Activated T-cell treated with anti-CD3 and anti-CD28 coated beads, Interleukin-2, amount 50 U/mL, for 24 hours (primary cell): ENCODE results near the gene CPA1.
A peak's percentile ranks its signal among the peaks of the same experiment; 100 is the strongest.
"Not testable (repeated sequence)": the region's sequence is repeated elsewhere in the genome, so short reads cannot be mapped to it uniquely, and the experiment has no call there.

Experiments
- DNase-seq: peaks from one replicate; pipeline ENCODE4 v3.0.0-alpha.2; 2020
- H3K27ac Mint-ChIP-seq: 2 replicates; pipeline ENCODE4 v1.8.0; 2020; ENCODE audit warnings: mild to moderate bottlenecking, mixed read lengths
- H3K27me3 Mint-ChIP-seq: 2 replicates; pipeline ENCODE4 v1.8.0; 2020; ENCODE audit warnings: mixed read lengths
- H3K36me3 Mint-ChIP-seq: 2 replicates; pipeline ENCODE4 v1.8.0; 2020; ENCODE audit warnings: low read depth, mixed read lengths
- H3K4me1 Mint-ChIP-seq: 2 replicates; pipeline ENCODE4 v1.8.0; 2020; ENCODE audit warnings: low read depth, mixed read lengths
- H3K4me3 Mint-ChIP-seq: 2 replicates; pipeline ENCODE4 v1.8.0; 2020; ENCODE audit warnings: mild to moderate bottlenecking, moderate library complexity, mixed read lengths
- H3K9me3 Mint-ChIP-seq: 2 replicates; pipeline ENCODE4 v1.8.0; 2020; ENCODE audit warnings: mixed read lengths

CPA1 gene

DNA sequence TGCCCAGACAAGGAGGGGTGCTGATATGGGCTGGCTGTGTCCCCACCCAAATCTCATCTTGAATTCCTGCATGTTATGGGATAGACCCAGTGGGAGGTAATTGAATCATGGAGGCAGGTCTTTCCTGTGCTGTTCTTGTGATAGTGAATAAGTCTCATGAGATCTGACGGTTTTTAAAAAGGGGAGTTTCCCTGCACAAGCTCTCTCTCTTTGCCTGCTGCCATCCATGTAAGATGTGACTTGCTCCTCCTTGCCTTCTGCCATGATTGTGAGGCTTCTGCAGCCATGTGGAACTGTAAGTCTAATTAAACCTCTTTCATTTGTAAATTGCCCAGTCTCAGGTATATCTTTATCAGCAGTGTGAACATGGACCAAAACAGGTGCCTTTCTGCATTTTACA is 3.8 kb upstream of the CPA1 start:
- not testable (repeated sequence) for H3K4me3 Mint-ChIP-seq, H3K4me1 Mint-ChIP-seq, H3K27ac Mint-ChIP-seq, H3K27me3 Mint-ChIP-seq, DNase-seq, H3K36me3 Mint-ChIP-seq
- peaks cover 10% of the 10 kb centered on the region for H3K9me3 Mint-ChIP-seq

DNA sequence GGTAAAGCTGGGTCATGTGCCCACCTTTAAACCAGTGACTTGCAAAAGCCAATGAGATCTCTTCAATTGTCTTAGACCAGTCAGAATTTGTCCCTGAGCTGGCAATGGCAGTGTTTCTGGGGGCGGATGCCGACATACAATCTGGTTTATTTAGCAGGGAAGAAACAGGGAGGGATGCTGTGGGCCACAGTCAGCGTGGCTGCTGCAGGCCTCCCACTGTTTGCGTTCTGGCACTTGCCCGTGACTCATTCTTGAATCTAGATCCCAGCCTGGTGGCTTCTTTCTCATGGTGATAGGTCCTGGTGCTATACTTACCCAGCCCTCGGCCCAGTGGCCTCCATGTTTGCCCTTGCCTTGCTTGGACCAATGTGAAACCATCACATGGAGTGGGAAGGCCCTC is 3.1 kb upstream of the CPA1 start:
- H3K9me3 Mint-ChIP-seq: peaks cover 10% of the 10 kb centered on the region
- no peak overlapping the region for H3K4me3 Mint-ChIP-seq
- no peaks in the 10 kb centered on the region for H3K36me3 Mint-ChIP-seq
- H3K27me3 Mint-ChIP-seq: no peaks in the 10 kb centered on the region
- H3K27ac Mint-ChIP-seq: no peak overlapping the region
- no peaks in the 10 kb centered on the region for H3K4me1 Mint-ChIP-seq
- peak; percentile 12 for DNase-seq

DNA sequence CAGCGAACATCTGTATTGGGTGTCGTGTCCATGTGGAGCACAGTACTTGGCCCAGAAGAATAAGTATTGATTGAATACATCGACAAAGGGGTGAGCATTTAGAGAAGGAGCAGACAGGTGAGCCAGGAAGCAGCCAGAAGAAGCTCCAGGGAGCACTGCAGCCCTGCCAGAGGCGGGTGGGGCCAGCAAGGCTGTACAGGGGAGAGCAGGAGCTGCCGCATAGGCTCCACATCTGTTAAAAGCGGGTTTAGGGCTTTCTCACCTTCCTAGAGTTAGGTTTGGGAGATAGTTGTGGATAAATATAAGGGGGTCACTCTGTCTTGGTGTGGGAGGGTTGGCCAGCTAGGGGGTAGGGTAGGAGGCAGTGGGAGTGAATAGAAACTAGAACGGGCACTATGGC is 1.3 kb upstream of the CPA1 start:
- no peak for DNase-seq
- Mint-ChIP-seq H3K9me3 (peaks cover 10% of the 10 kb centered on the region), H3K4me3 (no peak overlapping the region), H3K27ac (no peak overlapping the region), H3K4me1 (no peaks in the 10 kb centered on the region), H3K36me3 (no peaks in the 10 kb centered on the region), H3K27me3 (no peaks in the 10 kb centered on the region)

DNA sequence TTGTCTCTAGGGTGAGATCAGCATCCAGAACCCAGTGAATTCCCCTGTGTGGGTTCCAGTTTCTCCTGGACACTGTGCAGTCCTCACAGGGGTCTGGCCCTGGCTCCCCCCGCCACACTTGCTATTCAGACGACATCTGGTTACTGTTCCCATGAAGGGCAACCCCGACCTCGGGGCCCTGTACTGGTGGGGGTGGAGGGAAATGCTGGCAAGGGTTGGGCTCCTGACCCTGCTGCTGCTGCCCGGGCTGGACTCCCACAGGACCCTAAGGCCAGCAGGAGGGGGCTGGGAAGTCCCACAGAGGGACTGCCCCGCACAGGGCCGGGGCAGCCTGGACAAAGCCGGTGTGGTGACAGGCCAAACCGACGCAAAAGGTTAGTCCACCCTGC is 768 bp upstream of the CPA1 start:
- no peak for DNase-seq

DNA sequence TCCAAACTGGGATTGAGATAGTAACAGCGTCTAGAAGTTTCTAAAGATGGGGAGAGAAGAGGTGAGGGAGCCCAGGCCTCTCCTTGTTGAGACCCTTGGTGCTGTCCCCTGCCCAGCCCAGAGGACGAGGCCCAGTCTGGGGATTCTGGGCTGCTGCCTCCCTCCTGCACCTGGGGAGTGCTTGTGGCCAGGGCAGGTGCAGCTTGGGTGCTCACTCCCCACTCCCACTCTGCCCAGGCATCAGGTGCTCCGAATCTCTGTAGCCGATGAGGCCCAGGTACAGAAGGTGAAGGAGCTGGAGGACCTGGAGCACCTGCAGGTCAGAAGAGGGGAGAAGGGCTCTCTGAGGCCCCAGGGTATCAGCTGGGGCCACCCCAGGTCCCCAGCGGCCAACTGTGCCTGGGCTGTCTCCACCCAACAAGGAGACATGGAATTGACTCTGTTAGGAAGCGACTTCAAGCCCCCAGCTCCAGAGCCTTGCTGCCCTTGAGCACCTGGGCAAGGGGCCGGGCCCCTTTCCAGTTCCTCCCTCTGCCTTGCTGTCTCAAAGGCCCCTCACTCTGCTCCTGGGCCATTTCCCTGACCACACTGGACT is 664 bp downstream of the CPA1 start:
- Mint-ChIP-seq H3K27me3 (no peaks in the 10 kb centered on the region), H3K4me1 (no peaks in the 10 kb centered on the region), H3K36me3 (no peaks in the 10 kb centered on the region), H3K9me3 (peaks cover 10% of the 10 kb centered on the region), H3K4me3 (no peak overlapping the region), H3K27ac (no peak overlapping the region)
- no peak for DNase-seq

More for the DNA sequence above, 768 bp upstream of the CPA1 start:
- H3K27ac Mint-ChIP-seq: no peak overlapping the region
- H3K4me3 Mint-ChIP-seq: no peak overlapping the region
- no peaks in the 10 kb centered on the region for H3K36me3 Mint-ChIP-seq
- no peaks in the 10 kb centered on the region for H3K4me1 Mint-ChIP-seq
- H3K27me3 Mint-ChIP-seq: no peaks in the 10 kb centered on the region
- peaks cover 10% of the 10 kb centered on the region for H3K9me3 Mint-ChIP-seq

DNA sequence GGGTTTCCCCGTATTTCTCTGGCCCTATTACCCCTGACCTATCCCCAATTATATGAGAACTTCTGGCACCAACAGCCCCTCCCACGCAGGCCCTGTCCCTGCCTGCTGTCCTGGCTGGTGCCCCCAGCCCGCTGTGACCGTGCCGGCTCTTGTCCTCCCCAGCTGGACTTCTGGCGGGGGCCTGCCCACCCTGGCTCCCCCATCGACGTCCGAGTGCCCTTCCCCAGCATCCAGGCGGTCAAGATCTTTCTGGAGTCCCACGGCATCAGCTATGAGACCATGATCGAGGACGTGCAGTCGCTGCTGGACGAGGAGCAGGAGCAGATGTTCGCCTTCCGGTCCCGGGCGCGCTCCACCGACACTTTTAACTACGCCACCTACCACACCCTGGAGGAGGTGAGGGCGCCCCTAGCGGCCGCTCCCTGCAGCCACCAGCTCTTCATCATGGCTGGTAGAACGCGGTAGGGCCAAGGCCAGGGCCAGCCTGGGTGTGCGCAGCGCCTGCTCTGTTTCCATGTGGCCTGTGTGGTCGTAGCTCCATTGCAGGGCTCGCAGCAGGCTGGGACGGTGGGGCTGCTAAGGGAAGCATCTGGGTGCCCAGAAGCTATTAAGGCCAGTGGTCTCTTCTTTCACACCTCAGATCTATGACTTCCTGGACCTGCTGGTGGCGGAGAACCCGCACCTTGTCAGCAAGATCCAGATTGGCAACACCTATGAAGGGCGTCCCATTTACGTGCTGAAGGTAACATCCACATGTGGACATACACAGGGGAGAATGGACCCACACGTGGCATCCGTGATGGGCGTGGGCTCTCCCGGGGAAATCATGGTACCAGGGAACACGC is 1.4 kb downstream of the CPA1 start:
- peaks cover 5% of the 10 kb centered on the region for H3K9me3 Mint-ChIP-seq
- no peak overlapping the region for H3K4me3 Mint-ChIP-seq
- H3K4me1 Mint-ChIP-seq: no peaks in the 10 kb centered on the region
- no peaks in the 10 kb centered on the region for H3K27me3 Mint-ChIP-seq
- H3K27ac Mint-ChIP-seq: no peak overlapping the region
- H3K36me3 Mint-ChIP-seq: no peaks in the 10 kb centered on the region
- DNase-seq: no peak

DNA sequence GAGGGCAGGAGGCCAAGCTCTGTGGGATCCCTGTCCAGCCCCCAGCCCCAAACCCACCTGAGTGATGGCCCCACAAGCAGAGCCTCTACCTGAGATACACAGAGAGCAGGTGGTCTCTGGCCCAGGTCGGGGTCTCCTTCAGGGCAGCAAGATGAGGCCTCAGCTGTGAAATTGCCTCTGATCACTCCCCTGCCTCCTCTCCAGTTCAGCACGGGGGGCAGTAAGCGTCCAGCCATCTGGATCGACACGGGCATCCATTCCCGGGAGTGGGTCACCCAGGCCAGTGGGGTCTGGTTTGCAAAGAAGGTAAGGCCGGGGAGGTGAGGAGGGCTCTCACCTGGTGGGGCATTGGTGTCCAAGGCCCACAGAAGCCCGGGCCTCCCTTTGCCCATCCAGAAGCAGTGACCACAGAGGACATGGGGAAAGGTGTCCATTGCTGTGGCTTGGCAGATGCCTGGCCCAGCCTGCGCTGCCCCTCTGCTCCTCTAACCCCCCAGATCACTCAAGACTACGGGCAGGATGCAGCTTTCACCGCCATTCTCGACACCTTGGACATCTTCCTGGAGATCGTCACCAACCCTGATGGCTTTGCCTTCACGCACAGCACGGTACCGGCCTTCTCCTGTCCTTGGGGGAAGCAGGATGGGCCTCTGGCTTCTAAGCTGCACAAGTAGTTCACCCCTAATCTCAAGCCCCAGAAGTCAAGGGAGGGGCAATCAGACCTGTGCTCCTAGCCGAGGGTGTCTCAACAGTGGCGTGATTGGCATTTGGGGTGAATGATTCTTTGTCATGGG is 3.1 kb downstream of the CPA1 start:
- Mint-ChIP-seq H3K36me3 (no peaks in the 10 kb centered on the region), H3K27me3 (no peaks in the 10 kb centered on the region), H3K4me1 (no peaks in the 10 kb centered on the region), H3K4me3 (no peak overlapping the region), H3K27ac (no peak overlapping the region), H3K9me3 (no peaks in the 10 kb centered on the region)
- no peak for DNase-seq

DNA sequence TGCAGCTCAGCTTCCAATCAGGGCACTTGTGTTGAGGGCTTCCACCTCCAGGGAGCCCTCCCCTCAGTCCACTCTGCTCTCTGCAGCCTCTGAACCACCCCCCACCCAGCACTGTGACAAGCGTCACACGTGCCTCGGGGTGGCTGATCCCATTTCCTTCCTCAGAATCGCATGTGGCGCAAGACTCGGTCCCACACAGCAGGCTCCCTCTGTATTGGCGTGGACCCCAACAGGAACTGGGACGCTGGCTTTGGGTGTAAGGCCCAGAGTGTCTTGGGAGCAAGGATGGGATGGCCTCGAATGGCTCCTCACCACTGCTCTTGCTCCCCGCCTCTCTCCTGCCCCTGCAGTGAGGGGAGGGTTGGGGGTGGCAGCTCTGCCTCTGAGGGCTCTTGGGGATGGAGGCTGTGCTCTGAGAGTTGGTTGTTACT is 4.1 kb downstream of the CPA1 start:
- H3K27me3 Mint-ChIP-seq: no peaks in the 10 kb centered on the region
- no peak overlapping the region for H3K4me3 Mint-ChIP-seq
- no peaks in the 10 kb centered on the region for H3K36me3 Mint-ChIP-seq
- no peaks in the 10 kb centered on the region for H3K4me1 Mint-ChIP-seq
- no peak for DNase-seq
- H3K27ac Mint-ChIP-seq: no peak overlapping the region
- H3K9me3 Mint-ChIP-seq: no peaks in the 10 kb centered on the region

DNA sequence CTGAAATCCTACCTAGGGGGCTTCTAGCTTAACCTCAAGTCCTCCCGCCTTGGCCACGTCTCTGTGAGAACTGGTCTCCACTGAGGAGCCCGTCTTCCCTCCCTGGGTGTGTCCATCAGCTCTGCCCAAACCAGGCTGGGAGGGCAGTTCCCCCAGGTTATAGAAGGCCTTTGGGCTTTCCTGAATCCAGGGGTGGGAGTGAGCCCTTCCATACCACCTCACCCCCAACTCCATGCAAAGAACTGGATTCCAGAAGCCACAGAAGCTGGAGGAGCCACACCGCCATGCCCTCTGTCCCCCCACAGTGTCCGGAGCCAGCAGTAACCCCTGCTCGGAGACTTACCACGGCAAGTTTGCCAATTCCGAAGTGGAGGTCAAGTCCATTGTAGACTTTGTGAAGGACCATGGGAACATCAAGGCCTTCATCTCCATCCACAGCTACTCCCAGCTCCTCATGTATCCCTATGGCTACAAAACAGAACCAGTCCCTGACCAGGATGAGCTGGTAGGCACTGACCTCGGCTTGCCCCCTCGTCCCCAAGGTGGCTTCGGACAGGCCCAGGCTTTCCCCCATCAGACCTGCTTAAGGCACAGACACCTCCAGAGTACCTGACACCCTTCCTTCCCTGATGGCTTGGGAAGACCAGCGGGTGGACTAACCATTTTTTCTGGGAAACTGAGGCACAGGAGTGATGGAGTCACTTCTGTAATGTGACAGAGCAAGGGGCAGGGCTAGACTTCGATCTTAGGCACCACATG is 4.7 kb downstream of the CPA1 start:
- no peak overlapping the region for H3K4me3 Mint-ChIP-seq
- no peaks in the 10 kb centered on the region for H3K9me3 Mint-ChIP-seq
- H3K36me3 Mint-ChIP-seq: no peaks in the 10 kb centered on the region
- no peak for DNase-seq
- H3K27me3 Mint-ChIP-seq: no peaks in the 10 kb centered on the region
- H3K4me1 Mint-ChIP-seq: no peaks in the 10 kb centered on the region
- no peak overlapping the region for H3K27ac Mint-ChIP-seq

DNA sequence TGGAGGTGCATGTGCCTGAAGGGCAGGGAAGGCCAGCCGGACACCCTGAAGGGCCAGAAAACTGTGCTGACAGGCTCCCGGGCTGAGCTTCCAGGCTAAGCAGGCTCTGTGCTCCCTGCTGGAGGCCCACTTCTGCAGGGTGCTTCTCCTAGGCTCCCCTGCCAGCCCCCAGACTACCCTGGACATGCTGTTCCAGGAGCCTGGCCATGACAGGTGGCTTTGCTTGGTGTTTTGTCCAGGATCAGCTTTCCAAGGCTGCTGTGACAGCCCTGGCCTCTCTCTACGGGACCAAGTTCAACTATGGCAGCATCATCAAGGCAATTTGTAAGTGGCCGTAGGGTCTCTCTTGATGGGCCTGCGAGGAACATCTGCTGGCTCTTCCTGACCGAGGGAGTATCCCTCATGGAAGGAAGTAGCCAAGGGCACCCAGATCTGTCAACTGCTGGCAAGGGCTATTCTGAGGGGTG is 5.3 kb downstream of the CPA1 start:
- Mint-ChIP-seq H3K4me3 (no peak overlapping the region), H3K9me3 (no peaks in the 10 kb centered on the region), H3K4me1 (no peaks in the 10 kb centered on the region), H3K36me3 (no peaks in the 10 kb centered on the region), H3K27me3 (no peaks in the 10 kb centered on the region), H3K27ac (no peak overlapping the region)
- DNase-seq: no peak

DNA sequence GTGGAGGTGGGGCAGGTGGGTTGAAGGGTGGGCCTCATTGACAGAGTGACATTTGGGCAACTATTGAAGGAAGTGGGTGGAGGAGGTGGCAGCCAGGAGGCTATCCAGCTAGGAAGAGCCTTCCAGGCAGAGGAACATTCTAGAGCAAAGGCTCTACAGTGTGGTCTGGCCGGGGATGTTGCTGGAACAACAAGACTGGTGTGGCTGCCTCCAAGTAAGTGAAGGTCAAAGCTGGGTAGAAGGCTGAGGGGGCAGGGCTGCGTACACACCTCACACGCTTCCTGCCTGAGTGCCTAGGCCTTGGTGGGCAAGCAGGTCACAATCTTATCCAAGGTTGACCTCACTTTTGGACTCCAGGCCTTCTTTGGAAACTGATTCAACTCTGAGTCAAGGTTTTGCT is 6.6 kb downstream of the CPA1 start:
- no peaks in the 10 kb centered on the region for H3K9me3 Mint-ChIP-seq
- H3K27me3 Mint-ChIP-seq: no peaks in the 10 kb centered on the region
- H3K4me3 Mint-ChIP-seq: no peak overlapping the region
- DNase-seq: no peak
- no peaks in the 10 kb centered on the region for H3K36me3 Mint-ChIP-seq
- no peak overlapping the region for H3K27ac Mint-ChIP-seq
- H3K4me1 Mint-ChIP-seq: no peaks in the 10 kb centered on the region

DNA sequence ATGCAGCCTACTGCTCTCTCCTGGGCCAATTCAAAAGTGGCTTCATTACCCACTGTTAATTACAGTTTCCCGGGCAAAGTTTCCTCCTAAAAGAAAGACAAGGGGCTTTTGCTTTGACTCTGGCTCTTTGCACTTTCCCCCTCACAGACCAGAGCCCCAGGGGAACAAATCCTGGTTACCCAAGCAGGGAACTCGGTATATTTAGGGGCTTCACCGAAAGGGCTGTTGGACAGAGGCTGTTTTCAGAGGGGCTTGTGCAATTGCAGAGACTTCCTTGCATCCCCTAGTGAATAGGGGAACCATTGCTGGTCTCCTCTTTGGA is 7.0 kb downstream of the CPA1 start:
- no peaks in the 10 kb centered on the region for H3K36me3 Mint-ChIP-seq
- H3K27ac Mint-ChIP-seq: no peak overlapping the region
- no peak for DNase-seq
- H3K27me3 Mint-ChIP-seq: no peaks in the 10 kb centered on the region
- H3K9me3 Mint-ChIP-seq: no peaks in the 10 kb centered on the region
- no peak overlapping the region for H3K4me3 Mint-ChIP-seq
- H3K4me1 Mint-ChIP-seq: no peaks in the 10 kb centered on the region

DNA sequence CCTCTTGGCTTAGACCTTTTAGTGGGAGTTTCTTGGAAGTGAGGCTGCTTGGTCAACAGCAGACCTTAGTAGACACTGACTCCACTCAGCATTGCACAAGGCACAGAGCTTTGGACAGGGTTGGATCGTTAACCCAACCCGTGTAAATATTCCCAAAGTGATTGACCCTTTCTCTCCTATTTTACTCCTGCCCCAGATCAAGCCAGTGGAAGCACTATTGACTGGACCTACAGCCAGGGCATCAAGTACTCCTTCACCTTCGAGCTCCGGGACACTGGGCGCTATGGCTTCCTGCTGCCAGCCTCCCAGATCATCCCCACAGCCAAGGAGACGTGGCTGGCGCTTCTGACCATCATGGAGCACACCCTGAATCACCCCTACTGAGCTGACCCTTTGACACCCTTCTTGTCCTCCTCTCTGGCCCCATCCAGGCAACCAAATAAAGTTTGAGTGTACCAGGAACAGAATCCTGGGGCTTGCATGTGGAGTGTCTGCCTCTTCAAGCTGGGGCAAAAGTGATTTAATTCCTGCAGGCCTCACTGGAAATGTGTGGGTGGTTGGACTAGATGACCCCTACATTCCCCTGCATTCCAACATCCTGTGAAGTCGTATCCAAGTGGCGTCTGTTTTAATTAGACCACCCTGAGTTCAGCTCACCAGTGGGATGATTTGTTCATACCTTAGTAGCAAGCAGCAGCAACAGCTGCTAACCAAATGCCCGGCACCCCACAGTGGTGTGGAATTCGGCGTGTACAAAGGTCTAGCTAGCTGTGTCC is 7.5 kb downstream of the CPA1 start:
- Mint-ChIP-seq H3K27ac (no peak overlapping the region), H3K27me3 (no peaks in the 10 kb centered on the region)
- DNase-seq: no peak

DNA sequence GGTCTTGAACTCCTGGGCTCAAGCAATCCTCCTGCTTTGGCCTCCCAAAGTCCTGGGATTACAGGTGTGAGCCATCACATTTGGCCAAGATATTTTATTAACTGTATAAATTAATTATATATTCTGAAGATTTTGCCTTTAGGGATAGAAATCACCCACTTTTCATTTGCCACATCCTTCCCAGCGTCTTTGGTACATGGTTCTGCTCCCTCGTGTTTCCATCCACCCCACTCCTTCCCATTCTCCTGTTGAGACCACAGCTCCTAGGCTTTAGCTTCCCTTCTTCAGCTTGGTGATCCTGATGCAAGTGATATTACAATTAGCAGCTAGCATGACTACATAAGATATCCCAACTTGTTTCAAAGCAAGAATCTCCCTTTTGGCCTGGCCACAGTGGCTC is 8.4 kb downstream of the CPA1 start:
- H3K4me1 Mint-ChIP-seq: peaks cover 8% of the 10 kb centered on the region
- no peaks in the 10 kb centered on the region for H3K9me3 Mint-ChIP-seq
- no peak overlapping the region for H3K4me3 Mint-ChIP-seq
- H3K36me3 Mint-ChIP-seq: no peaks in the 10 kb centered on the region
- no peaks in the 10 kb centered on the region for H3K27me3 Mint-ChIP-seq
- DNase-seq: no peak
- no peak overlapping the region for H3K27ac Mint-ChIP-seq

More for the DNA sequence above, 7.5 kb downstream of the CPA1 start:
- H3K36me3 Mint-ChIP-seq: no peaks in the 10 kb centered on the region
- no peaks in the 10 kb centered on the region for H3K9me3 Mint-ChIP-seq
- H3K4me3 Mint-ChIP-seq: no peak overlapping the region
- H3K4me1 Mint-ChIP-seq: no peaks in the 10 kb centered on the region
